DMS 273 (cell line): ENCODE results near the gene NTN4.
"Not testable (repeated sequence)": the region's sequence is repeated elsewhere in the genome, so short reads cannot be mapped to it uniquely, and the experiment has no call there.

Source experiments
- DNase-seq: peaks from one replicate; lab custom pipeline; 2025; ENCODE audit not compliant: unreplicated experiment; lab: John Stamatoyannopoulos, UW

The NTN4 gene

GRCh38 chr12:95715177-95715576, 75.4 kb downstream of the NTN4 start:
- DNase-seq = no peak

GRCh38 chr12:95712269-95712668, 78.3 kb downstream of the NTN4 start:
- no peak for DNase-seq

GRCh38 chr12:95710386-95710785, 80.2 kb downstream of the NTN4 start:
- no peak for DNase-seq

GRCh38 chr12:95709152-95709551, 81.4 kb downstream of the NTN4 start:
- DNase-seq = no peak

- no peak for DNase-seq
Measured at GRCh38 chr12:95705143-95705542, 85.4 kb downstream of the NTN4 start.

GRCh38 chr12:95703986-95704385, 86.6 kb downstream of the NTN4 start:
- DNase-seq = no peak

- no peak for DNase-seq
Measured at GRCh38 chr12:95701722-95702418, 88.7 kb downstream of the NTN4 start.

GRCh38 chr12:95701275-95701674, 89.3 kb downstream of the NTN4 start:
- DNase-seq = no peak

- DNase-seq = no peak
Measured at GRCh38 chr12:95700316-95700785, 90.2 kb downstream of the NTN4 start.

GRCh38 chr12:95699579-95699978, 91.0 kb downstream of the NTN4 start:
- DNase-seq = no peak

- DNase-seq = no peak
Measured at GRCh38 chr12:95694136-95694535, 96.4 kb downstream of the NTN4 start.

- no peak for DNase-seq
Measured at GRCh38 chr12:95693689-95694088, 96.9 kb downstream of the NTN4 start.

- no peak for DNase-seq
Measured at GRCh38 chr12:95690861-95691635, 99.5 kb downstream of the NTN4 start.

- DNase-seq = no peak
Measured at GRCh38 chr12:95687937-95688336, 102.6 kb downstream of the NTN4 start.

GRCh38 chr12:95683418-95683817, 107.1 kb downstream of the NTN4 start:
- no peak for DNase-seq

- DNase-seq = no peak
Measured at GRCh38 chr12:95681210-95681765, 109.3 kb downstream of the NTN4 start.

- DNase-seq = no peak
Measured at GRCh38 chr12:95678684-95679083, 111.9 kb downstream of the NTN4 start.

GRCh38 chr12:95677782-95678181, 112.8 kb downstream of the NTN4 start:
- DNase-seq = not testable (repeated sequence)

- DNase-seq = peak; percentile 96
Measured at GRCh38 chr12:95674631-95675030, 115.9 kb downstream of the NTN4 start.

- DNase-seq = peak; percentile 40
Measured at GRCh38 chr12:95674163-95674562, 116.4 kb downstream of the NTN4 start.

- no peak for DNase-seq
Measured at GRCh38 chr12:95673576-95673975, 117.0 kb downstream of the NTN4 start.

GRCh38 chr12:95672166-95672565, 118.4 kb downstream of the NTN4 start:
- DNase-seq = no peak
